Measurements from ENCODE around the gene NXPH4.

Gene NXPH4

GRCh38 chr12:57242329-57242690 is 25.7 kb downstream of the NXPH4 start:
- Mint-ChIP-seq H3K27ac (ENCODE audit: low read depth) (no peak overlapping the region), H3K27me3 (peaks cover 70% of the 10 kb centered on the region), H3K4me1 (peaks cover 67% of the 10 kb centered on the region), H3K9me3 (no peaks in the 10 kb centered on the region), H3K4me3 (peak overlapping the region; percentile 68), H3K36me3 (ENCODE audit: insufficient read depth) (peaks cover 19% of the 10 kb centered on the region)
- DNase-seq (ENCODE audit: low spot score in 2 of 2): no peak
- no peak for ATAC-seq (replicated peaks; ENCODE audit: extremely low read depth, poor library complexity, severe bottlenecking)

- H3K27ac Mint-ChIP-seq (ENCODE audit: low read depth): peak overlapping the region; percentile 8
- no peaks in the 10 kb centered on the region for H3K9me3 Mint-ChIP-seq
- H3K36me3 Mint-ChIP-seq (ENCODE audit: insufficient read depth): peaks cover 19% of the 10 kb centered on the region
- peak overlapping the region; percentile 68 for H3K4me3 Mint-ChIP-seq
- DNase-seq (ENCODE audit: low spot score in 2 of 2) (no peak), ATAC-seq (replicated peaks; ENCODE audit: extremely low read depth, poor library complexity, severe bottlenecking) (no peak)
- H3K27me3 Mint-ChIP-seq: peaks cover 64% of the 10 kb centered on the region
- peaks cover 61% of the 10 kb centered on the region for H3K4me1 Mint-ChIP-seq
Observed at GRCh38 chr12:57242691-57243454, 26.3 kb downstream of the NXPH4 start.

- no peaks in the 10 kb centered on the region for H3K9me3 Mint-ChIP-seq
- ATAC-seq (replicated peaks; ENCODE audit: extremely low read depth, poor library complexity, severe bottlenecking): no peak
- H3K4me1 Mint-ChIP-seq: peaks cover 54% of the 10 kb centered on the region
- peak; percentile 67 to 82 for DNase-seq (ENCODE audit: low spot score in 2 of 2)
- H3K27ac Mint-ChIP-seq (ENCODE audit: low read depth): peak overlapping the region; percentile 8
- H3K36me3 Mint-ChIP-seq (ENCODE audit: insufficient read depth): peaks cover 18% of the 10 kb centered on the region
- H3K27me3 Mint-ChIP-seq: peaks cover 56% of the 10 kb centered on the region
- H3K4me3 Mint-ChIP-seq: peak overlapping the region; percentile 68
Observed at GRCh38 chr12:57243521-57244311, 27.1 kb downstream of the NXPH4 start.

GRCh38 chr12:57244312-57244696 is 27.7 kb downstream of the NXPH4 start:
- Mint-ChIP-seq H3K4me1 (peaks cover 48% of the 10 kb centered on the region), H3K4me3 (peak overlapping the region; percentile 68), H3K9me3 (no peaks in the 10 kb centered on the region), H3K27me3 (peaks cover 50% of the 10 kb centered on the region), H3K36me3 (ENCODE audit: insufficient read depth) (peaks cover 15% of the 10 kb centered on the region), H3K27ac (ENCODE audit: low read depth) (no peak overlapping the region)
- DNase-seq (ENCODE audit: low spot score in 2 of 2) (no peak), ATAC-seq (replicated peaks; ENCODE audit: extremely low read depth, poor library complexity, severe bottlenecking) (no peak)

GRCh38 chr12:57247041-57247440 is 30.4 kb downstream of the NXPH4 start:
- Mint-ChIP-seq H3K4me3 (no peak overlapping the region), H3K4me1 (peaks cover 21% of the 10 kb centered on the region), H3K36me3 (ENCODE audit: insufficient read depth) (peaks cover 7% of the 10 kb centered on the region), H3K27ac (ENCODE audit: low read depth) (no peak overlapping the region), H3K27me3 (peaks cover 26% of the 10 kb centered on the region), H3K9me3 (no peaks in the 10 kb centered on the region)
- DNase-seq (ENCODE audit: low spot score in 2 of 2) (no peak), ATAC-seq (replicated peaks; ENCODE audit: extremely low read depth, poor library complexity, severe bottlenecking) (no peak)

GRCh38 chr12:57248934-57249742 is 32.5 kb downstream of the NXPH4 start:
- ATAC-seq (replicated peaks; ENCODE audit: extremely low read depth, poor library complexity, severe bottlenecking): no peak
- no peak overlapping the region for H3K4me3 Mint-ChIP-seq

GRCh38 chr12:57250541-57250940 is 33.9 kb downstream of the NXPH4 start:
- Mint-ChIP-seq H3K36me3 (ENCODE audit: insufficient read depth) (peaks cover 7% of the 10 kb centered on the region), H3K4me3 (no peak overlapping the region), H3K27ac (ENCODE audit: low read depth) (no peak overlapping the region), H3K27me3 (no peaks in the 10 kb centered on the region), H3K4me1 (no peaks in the 10 kb centered on the region), H3K9me3 (no peaks in the 10 kb centered on the region)
- DNase-seq (ENCODE audit: low spot score in 2 of 2) (no peak), ATAC-seq (replicated peaks; ENCODE audit: extremely low read depth, poor library complexity, severe bottlenecking) (no peak)

More at GRCh38 chr12:57248934-57249742, 32.5 kb downstream of the NXPH4 start:
- Mint-ChIP-seq H3K4me1 (peaks cover under 1% of the 10 kb centered on the region), H3K9me3 (no peaks in the 10 kb centered on the region), H3K27ac (ENCODE audit: low read depth) (peak overlapping the region; percentile 24), H3K36me3 (ENCODE audit: insufficient read depth) (peaks cover 4% of the 10 kb centered on the region), H3K27me3 (peaks cover 5% of the 10 kb centered on the region)
- no peak for DNase-seq (ENCODE audit: low spot score in 2 of 2)

- Mint-ChIP-seq H3K4me3 (no peak within 1 kb of the TSS), H3K9me3 (no peaks in the 10 kb centered on the region), H3K27me3 (no peaks in the 10 kb centered on the region), H3K4me1 (no peaks in the 10 kb centered on the region), H3K27ac (ENCODE audit: low read depth) (no peak within 1 kb of the TSS), H3K36me3 (ENCODE audit: insufficient read depth) (peaks cover 8% of the 10 kb centered on the region)
- DNase-seq (ENCODE audit: low spot score in 2 of 2): no peak
- ATAC-seq (replicated peaks; ENCODE audit: extremely low read depth, poor library complexity, severe bottlenecking): no peak
Observed at GRCh38 chr12:57250956-57251355, 34.4 kb downstream of the NXPH4 start, which contains the start of gene STAC3. Gene STAC3, minus strand, starts transcription at chr12:57251187. Its CDS starts 1,551 bp downstream, at chr12:57249636.

GRCh38 chr12:57254506-57255280 is 38.1 kb downstream of the NXPH4 start:
- Mint-ChIP-seq H3K4me3 (no peak overlapping the region), H3K9me3 (no peaks in the 10 kb centered on the region), H3K27me3 (no peaks in the 10 kb centered on the region), H3K4me1 (no peaks in the 10 kb centered on the region), H3K36me3 (ENCODE audit: insufficient read depth) (peaks cover 28% of the 10 kb centered on the region), H3K27ac (ENCODE audit: low read depth) (no peak overlapping the region)
- DNase-seq (ENCODE audit: low spot score in 2 of 2): no peak
- no peak for ATAC-seq (replicated peaks; ENCODE audit: extremely low read depth, poor library complexity, severe bottlenecking)

GRCh38 chr12:57255916-57256315 is 39.3 kb downstream of the NXPH4 start:
- Mint-ChIP-seq H3K36me3 (ENCODE audit: insufficient read depth) (peaks cover 35% of the 10 kb centered on the region), H3K4me1 (no peaks in the 10 kb centered on the region), H3K4me3 (no peak overlapping the region), H3K27me3 (no peaks in the 10 kb centered on the region), H3K27ac (ENCODE audit: low read depth) (no peak overlapping the region), H3K9me3 (no peaks in the 10 kb centered on the region)
- ATAC-seq (replicated peaks; ENCODE audit: extremely low read depth, poor library complexity, severe bottlenecking) (no peak), DNase-seq (ENCODE audit: low spot score in 2 of 2) (no peak)

GRCh38 chr12:57258977-57259970 is 42.7 kb downstream of the NXPH4 start:
- Mint-ChIP-seq H3K27ac (ENCODE audit: low read depth) (no peak overlapping the region), H3K9me3 (no peaks in the 10 kb centered on the region), H3K36me3 (ENCODE audit: insufficient read depth) (peaks cover 40% of the 10 kb centered on the region), H3K27me3 (no peaks in the 10 kb centered on the region), H3K4me3 (no peak overlapping the region), H3K4me1 (no peaks in the 10 kb centered on the region)
- ATAC-seq (replicated peaks; ENCODE audit: extremely low read depth, poor library complexity, severe bottlenecking) (no peak), DNase-seq (ENCODE audit: low spot score in 2 of 2) (no peak)
